ENCODE data around the gene SDSL.

The SDSL gene

DNA sequence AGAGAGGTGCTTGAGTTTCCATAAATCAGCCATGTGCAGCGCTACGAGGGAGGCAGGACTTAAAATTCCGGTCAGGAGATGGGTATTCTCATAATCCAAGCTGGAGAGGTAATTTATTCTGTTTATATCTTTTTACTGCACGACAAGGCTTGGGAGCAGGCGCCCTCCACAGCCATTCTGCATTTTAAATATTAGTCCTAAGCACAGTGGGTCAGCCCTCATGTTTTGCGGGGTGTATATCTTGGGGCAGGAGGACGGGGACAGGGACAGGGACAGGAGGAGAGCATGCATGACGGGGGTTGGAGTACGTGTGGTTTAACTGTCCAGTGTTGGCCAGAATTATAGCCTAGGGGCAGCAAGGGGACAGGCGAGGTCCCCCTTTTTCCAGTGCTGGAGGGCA is 35.0 kb downstream of the SDSL start:
- no peak for DNase-seq (ENCODE audit: low read depth)
- no peaks in the 10 kb centered on the region for H3K9me3 ChIP-seq (ENCODE audit: control insufficient read depth, low read length)
- peaks cover 57% of the 10 kb centered on the region for H3K27me3 ChIP-seq (replicated peaks; ENCODE audit: control insufficient read depth, insufficient read depth, low read length)
- H3K4me3 ChIP-seq (ENCODE audit: low read length) = no peak overlapping the region
- H3K9ac ChIP-seq (ENCODE audit: low read length) = no peak overlapping the region
- H3K36me3 ChIP-seq (ENCODE audit: control insufficient read depth, insufficient read depth, low read length, severe bottlenecking) = no peaks in the 10 kb centered on the region
- H3K4me1 ChIP-seq (ENCODE audit: control insufficient read depth, insufficient read depth, low read length) = no peaks in the 10 kb centered on the region

DNA sequence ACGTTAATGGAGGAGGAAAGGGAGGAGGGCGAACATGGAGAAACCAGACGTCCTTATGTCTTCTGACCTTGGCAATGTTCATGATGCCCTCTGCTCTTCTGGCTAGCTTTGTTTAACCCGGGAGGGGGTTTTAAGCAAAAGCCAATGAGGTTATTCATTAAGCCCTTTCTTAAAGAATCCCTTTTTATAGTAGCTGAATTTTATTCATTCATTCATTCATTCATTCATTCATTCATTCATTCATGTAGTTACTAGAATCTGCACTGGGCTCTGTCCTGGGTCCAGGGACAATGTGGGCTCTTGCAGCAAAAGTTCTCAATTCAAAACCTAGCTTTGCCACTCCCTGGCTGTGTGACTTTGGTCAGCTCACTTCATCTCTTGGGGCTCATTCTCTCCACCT is 35.5 kb downstream of the SDSL start:
- H3K36me3 ChIP-seq (ENCODE audit: control insufficient read depth, insufficient read depth, low read length, severe bottlenecking) = no peaks in the 10 kb centered on the region
- H3K4me1 ChIP-seq (ENCODE audit: control insufficient read depth, insufficient read depth, low read length) = no peaks in the 10 kb centered on the region
- no peak overlapping the region for H3K4me3 ChIP-seq (ENCODE audit: low read length)
- DNase-seq (ENCODE audit: low read depth) = no peak
- no peak overlapping the region for H3K9ac ChIP-seq (ENCODE audit: low read length)
- H3K27me3 ChIP-seq (replicated peaks; ENCODE audit: control insufficient read depth, insufficient read depth, low read length) = peaks cover 51% of the 10 kb centered on the region
- no peaks in the 10 kb centered on the region for H3K9me3 ChIP-seq (ENCODE audit: control insufficient read depth, low read length)

DNA sequence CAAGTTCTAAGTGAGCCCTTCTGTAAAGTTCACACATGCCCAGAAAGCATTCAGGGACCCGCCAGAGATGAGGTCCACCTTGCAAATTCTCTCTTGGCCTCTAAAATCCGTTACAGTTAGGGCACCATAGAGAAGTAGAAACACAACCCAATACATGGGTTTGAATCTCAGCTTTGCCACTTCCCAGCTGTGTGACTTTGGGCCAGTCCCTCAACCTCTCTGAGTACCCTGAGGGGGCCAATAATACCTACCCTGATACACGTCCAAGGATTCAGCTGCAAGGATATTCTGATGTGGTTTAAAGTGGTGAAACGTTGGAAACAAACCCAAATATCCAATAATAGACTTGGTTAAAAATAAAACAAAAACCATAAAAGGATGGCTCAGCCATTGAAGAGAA is 37.8 kb downstream of the SDSL start:
- Histone ChIP-seq H3K9me3 (ENCODE audit: control insufficient read depth, low read length) (no peaks in the 10 kb centered on the region), H3K9ac (ENCODE audit: low read length) (no peak overlapping the region), H3K4me1 (ENCODE audit: control insufficient read depth, insufficient read depth, low read length) (no peaks in the 10 kb centered on the region), H3K27me3 (replicated peaks; ENCODE audit: control insufficient read depth, insufficient read depth, low read length) (peaks cover 65% of the 10 kb centered on the region), H3K36me3 (ENCODE audit: control insufficient read depth, insufficient read depth, low read length, severe bottlenecking) (no peaks in the 10 kb centered on the region), H3K4me3 (ENCODE audit: low read length) (no peak overlapping the region)
- no peak for DNase-seq (ENCODE audit: low read depth)

GRCh38 chr12:113461666-113462065 is 39.5 kb downstream of the SDSL start:
- peak; percentile 28 for DNase-seq (ENCODE audit: low read depth)
- Histone ChIP-seq H3K9ac (ENCODE audit: low read length) (no peak overlapping the region), H3K27me3 (replicated peaks; ENCODE audit: control insufficient read depth, insufficient read depth, low read length) (peaks cover 71% of the 10 kb centered on the region)

GRCh38 chr12:113462117-113462774 is 40.1 kb downstream of the SDSL start:
- H3K36me3 ChIP-seq (ENCODE audit: control insufficient read depth, insufficient read depth, low read length, severe bottlenecking) = no peaks in the 10 kb centered on the region
- no peaks in the 10 kb centered on the region for H3K4me1 ChIP-seq (ENCODE audit: control insufficient read depth, insufficient read depth, low read length)
- peaks cover 71% of the 10 kb centered on the region for H3K27me3 ChIP-seq (replicated peaks; ENCODE audit: control insufficient read depth, insufficient read depth, low read length)
- no peak overlapping the region for H3K9ac ChIP-seq (ENCODE audit: low read length)
- peak overlapping the region; percentile 53 for H3K4me3 ChIP-seq (ENCODE audit: low read length)
- peak; percentile 89 for DNase-seq (ENCODE audit: low read depth)
- no peaks in the 10 kb centered on the region for H3K9me3 ChIP-seq (ENCODE audit: control insufficient read depth, low read length)

More at GRCh38 chr12:113461666-113462065, 39.5 kb downstream of the SDSL start:
- Histone ChIP-seq H3K4me1 (ENCODE audit: control insufficient read depth, insufficient read depth, low read length) (no peaks in the 10 kb centered on the region), H3K9me3 (ENCODE audit: control insufficient read depth, low read length) (no peaks in the 10 kb centered on the region), H3K4me3 (ENCODE audit: low read length) (no peak overlapping the region), H3K36me3 (ENCODE audit: control insufficient read depth, insufficient read depth, low read length, severe bottlenecking) (no peaks in the 10 kb centered on the region)

DNA sequence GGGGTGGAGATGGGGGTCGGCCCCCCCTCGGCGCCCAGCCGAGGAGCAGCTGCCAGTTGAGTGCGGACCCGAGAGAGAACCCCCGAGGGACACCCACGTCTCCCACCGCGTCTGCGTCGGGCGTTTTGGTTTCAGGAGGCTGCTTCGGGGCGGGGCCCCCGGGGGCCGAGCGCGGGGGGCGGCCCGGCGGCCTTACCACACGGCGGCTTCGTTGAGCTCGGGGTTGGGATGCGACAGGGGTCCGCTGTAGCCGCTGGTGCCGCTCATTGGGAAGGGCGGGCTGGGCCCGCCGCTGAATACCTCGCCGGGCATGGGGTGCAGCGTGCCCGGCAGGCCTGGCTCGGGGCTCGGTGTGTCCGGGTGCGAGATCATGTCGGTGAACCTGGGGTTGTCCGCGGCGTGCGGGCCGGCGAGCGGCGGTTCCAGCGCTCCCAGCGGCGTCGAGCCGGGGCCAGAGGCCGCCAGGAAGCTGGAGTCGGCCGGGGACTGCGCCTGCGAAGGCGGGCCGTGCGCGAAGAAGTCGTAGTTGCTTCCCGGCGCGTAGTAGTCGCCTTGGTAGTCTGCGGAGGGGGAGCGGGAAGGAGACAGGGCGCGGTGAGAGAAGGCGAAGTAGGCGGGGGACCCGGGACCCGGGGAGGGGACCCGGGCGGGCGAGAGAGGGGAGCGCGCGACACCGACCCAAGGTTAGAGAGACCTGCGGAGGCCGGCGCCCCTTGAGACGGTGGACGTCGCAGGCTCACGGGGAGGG is 41.0 kb downstream of the SDSL start:
- H3K4me1 ChIP-seq (ENCODE audit: control insufficient read depth, insufficient read depth, low read length) = no peaks in the 10 kb centered on the region
- H3K27me3 ChIP-seq (replicated peaks; ENCODE audit: control insufficient read depth, insufficient read depth, low read length) = peaks cover 73% of the 10 kb centered on the region
- H3K4me3 ChIP-seq (ENCODE audit: low read length) = no peak overlapping the region
- H3K9me3 ChIP-seq (ENCODE audit: control insufficient read depth, low read length) = no peaks in the 10 kb centered on the region
- no peaks in the 10 kb centered on the region for H3K36me3 ChIP-seq (ENCODE audit: control insufficient read depth, insufficient read depth, low read length, severe bottlenecking)
- no peak for DNase-seq (ENCODE audit: low read depth)
- no peak overlapping the region for H3K9ac ChIP-seq (ENCODE audit: low read length)

DNA sequence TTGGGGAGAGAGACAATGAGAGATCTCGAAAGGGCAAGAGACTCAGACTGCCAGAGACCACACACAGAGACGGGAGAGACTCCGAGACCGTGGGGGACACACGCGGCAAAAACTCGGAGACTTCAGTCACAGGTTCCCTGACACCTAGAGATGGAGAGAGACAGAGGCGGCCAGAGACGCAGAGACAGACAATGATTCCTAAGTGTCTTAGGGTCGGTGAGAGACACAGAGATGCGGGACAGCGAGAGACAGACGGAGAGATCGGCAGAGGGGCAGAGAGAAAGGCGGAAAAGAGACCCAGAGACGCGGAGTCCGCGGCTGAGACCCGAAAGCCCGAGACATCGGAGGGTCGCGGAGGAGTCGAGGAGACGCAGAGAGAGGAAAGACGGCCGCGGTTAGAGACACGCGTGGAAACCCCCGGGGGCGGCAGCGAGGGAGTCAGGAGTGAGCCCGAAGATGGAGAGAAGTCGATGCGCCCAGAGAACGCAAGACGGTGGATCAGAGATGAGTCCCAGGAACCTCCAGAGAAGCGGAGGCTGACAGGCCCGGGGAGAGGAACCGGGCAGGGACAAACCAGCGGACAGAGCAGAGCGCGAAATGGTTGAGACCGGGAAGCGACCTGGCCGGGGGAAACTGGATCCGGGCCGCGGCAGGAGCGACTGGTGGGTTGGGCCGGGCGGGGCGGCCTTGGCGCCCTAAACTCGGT is 41.7 kb downstream of the SDSL start:
- H3K27me3 ChIP-seq (replicated peaks; ENCODE audit: control insufficient read depth, insufficient read depth, low read length) = peaks cover 73% of the 10 kb centered on the region
- H3K9ac ChIP-seq (ENCODE audit: low read length) = no peak overlapping the region
- H3K4me3 ChIP-seq (ENCODE audit: low read length) = no peak overlapping the region
- H3K9me3 ChIP-seq (ENCODE audit: control insufficient read depth, low read length) = no peaks in the 10 kb centered on the region
- no peak for DNase-seq (ENCODE audit: low read depth)
- H3K4me1 ChIP-seq (ENCODE audit: control insufficient read depth, insufficient read depth, low read length) = no peaks in the 10 kb centered on the region
- H3K36me3 ChIP-seq (ENCODE audit: control insufficient read depth, insufficient read depth, low read length, severe bottlenecking) = no peaks in the 10 kb centered on the region

- H3K4me3 ChIP-seq (ENCODE audit: low read length) = no peak overlapping the region
Observed at GRCh38 chr12:113464452-113464775, 42.2 kb downstream of the SDSL start.

DNA sequence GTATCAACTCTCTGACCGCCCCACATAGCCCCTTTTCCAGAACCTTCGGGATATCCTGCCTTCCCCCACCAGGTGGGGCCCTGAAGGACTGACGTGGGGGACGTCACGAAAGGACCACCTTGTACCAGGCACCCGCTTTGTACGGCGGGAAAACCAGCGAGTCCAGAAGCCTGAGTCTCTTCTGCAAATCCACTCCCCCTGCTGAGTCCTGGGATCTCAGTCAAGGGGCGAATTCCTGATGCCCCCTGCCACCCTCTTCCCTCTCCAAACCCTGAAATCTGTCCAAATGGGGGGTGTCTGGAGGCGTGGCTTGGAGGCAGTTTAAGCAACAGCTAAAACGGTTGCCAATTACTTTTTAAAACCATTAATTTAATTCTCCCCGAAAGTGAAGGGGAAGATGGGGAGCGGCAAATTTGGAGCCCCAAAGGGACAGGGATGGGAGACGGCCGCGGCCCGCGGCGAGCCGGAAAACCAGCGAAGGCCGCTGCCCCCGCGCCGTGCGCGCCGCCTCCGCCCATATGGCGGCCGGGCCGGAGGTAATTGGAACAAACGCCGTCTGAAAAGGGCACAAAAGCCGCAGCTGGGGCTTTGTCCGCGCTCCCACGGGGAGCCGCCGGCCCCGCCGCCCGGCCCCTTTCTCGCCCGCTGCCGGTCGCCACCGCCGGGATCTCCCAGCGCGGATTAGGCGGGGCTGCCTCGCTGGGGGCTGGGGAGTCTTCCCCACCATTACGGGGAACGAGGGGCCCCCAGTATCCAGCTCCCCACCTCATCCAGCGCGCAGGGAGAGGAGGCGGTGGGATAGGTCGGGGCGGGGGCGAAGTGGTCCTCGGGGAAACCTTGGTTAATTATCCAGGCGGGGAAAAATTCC is 42.9 kb downstream of the SDSL start:
- H3K4me3 ChIP-seq (ENCODE audit: low read length) = peak overlapping the region; percentile 23
- H3K27me3 ChIP-seq (replicated peaks; ENCODE audit: control insufficient read depth, insufficient read depth, low read length) = peaks cover 73% of the 10 kb centered on the region
- H3K9ac ChIP-seq (ENCODE audit: low read length) = no peak overlapping the region
- no peaks in the 10 kb centered on the region for H3K36me3 ChIP-seq (ENCODE audit: control insufficient read depth, insufficient read depth, low read length, severe bottlenecking)
- no peaks in the 10 kb centered on the region for H3K9me3 ChIP-seq (ENCODE audit: control insufficient read depth, low read length)
- no peaks in the 10 kb centered on the region for H3K4me1 ChIP-seq (ENCODE audit: control insufficient read depth, insufficient read depth, low read length)
- no peak for DNase-seq (ENCODE audit: low read depth)

More at GRCh38 chr12:113464452-113464775, 42.2 kb downstream of the SDSL start:
- Histone ChIP-seq H3K9ac (ENCODE audit: low read length) (no peak overlapping the region), H3K27me3 (replicated peaks; ENCODE audit: control insufficient read depth, insufficient read depth, low read length) (peaks cover 73% of the 10 kb centered on the region), H3K9me3 (ENCODE audit: control insufficient read depth, low read length) (no peaks in the 10 kb centered on the region), H3K4me1 (ENCODE audit: control insufficient read depth, insufficient read depth, low read length) (no peaks in the 10 kb centered on the region), H3K36me3 (ENCODE audit: control insufficient read depth, insufficient read depth, low read length, severe bottlenecking) (no peaks in the 10 kb centered on the region)
- DNase-seq (ENCODE audit: low read depth) = no peak

DNA sequence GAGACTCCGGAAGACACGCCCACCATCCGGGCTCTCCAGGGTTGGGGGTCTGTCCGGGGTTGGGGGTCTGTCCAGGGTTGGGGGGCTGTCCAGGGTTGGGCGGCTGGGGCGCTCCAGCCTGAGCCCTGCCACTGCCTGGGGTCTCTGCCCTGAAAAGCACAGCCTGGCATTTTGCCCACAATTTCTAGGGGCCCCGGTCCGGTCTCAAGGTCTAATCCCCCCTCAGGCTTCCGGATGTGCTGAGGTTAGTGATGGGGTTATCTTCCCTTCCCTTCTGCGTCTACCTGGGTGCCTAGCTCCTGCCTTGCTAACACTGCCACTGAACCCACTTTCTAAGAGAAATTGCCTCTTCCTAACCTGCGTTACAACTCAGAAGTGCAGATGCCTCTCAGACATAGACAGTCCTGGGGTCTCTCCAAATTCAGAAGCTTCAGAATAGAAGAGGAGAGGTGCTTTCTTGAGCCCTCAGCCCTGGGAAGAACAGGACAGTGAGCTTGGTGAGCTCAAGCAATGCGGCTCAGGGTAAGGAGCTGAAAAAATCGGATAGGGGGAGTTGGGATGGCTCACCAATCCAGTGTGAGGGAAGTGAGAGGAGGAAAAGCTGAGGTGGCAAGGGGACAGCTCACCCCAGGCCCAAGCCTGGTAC is 43.8 kb downstream of the SDSL start:
- H3K4me1 ChIP-seq (ENCODE audit: control insufficient read depth, insufficient read depth, low read length) = no peaks in the 10 kb centered on the region
- H3K9ac ChIP-seq (ENCODE audit: low read length) = no peak overlapping the region
- H3K27me3 ChIP-seq (replicated peaks; ENCODE audit: control insufficient read depth, insufficient read depth, low read length) = peaks cover 76% of the 10 kb centered on the region
- no peaks in the 10 kb centered on the region for H3K9me3 ChIP-seq (ENCODE audit: control insufficient read depth, low read length)
- no peak for DNase-seq (ENCODE audit: low read depth)
- no peaks in the 10 kb centered on the region for H3K36me3 ChIP-seq (ENCODE audit: control insufficient read depth, insufficient read depth, low read length, severe bottlenecking)
- no peak overlapping the region for H3K4me3 ChIP-seq (ENCODE audit: low read length)

All from adipocyte (in vitro differentiated cells).